HepG2 (cell line): ENCODE measurements around the gene MBNL3. TPM values are rescaled to one million over a fixed set of nuclear protein-coding genes. Genes with fewer than 3 reads are reported as not detected.
A peak's percentile ranks its signal among the peaks of the same experiment; 100 is the strongest.

Experiments
- ATAC-seq: fragments of 200-7000 bp; cut with Tn5 transposase; 3 replicates; pipeline ENCODE4 v1.9.1; 2020; ENCODE audit warnings: mild to moderate bottlenecking, moderate library complexity
- BruUV-seq: library from RNA; stranded (reverse); fragments of 400-500 nt; replicated peaks from 2 replicates; lab custom pipeline; 2021; lab: Mats Ljungman, UMichigan
- CTCF ChIA-PET: fragments of 300-600 bp; formaldehyde crosslinking; extraction: SDS; loops from one replicate; lab custom pipeline; 2021; ENCODE audit warnings: low total read pairs, inconsistent platforms, low intra/inter-chr PET ratio; lab: Yijun Ruan, JAX
- POLR2A ChIA-PET: fragments of 350-600 bp; sonication (Branson Sonifier 250); formaldehyde crosslinking; loops from one replicate; lab custom pipeline; 2020; ENCODE audit warnings: antibody characterized with exemption, inconsistent platforms; lab: Yijun Ruan, JAX
- DNase-seq: peaks from one replicate; pipeline ENCODE4 v3.0.0-alpha.2; 2015; ENCODE audit warnings: low spot score
- FAIRE-seq: peaks from 3 replicates; lab custom pipeline; 2011; peaks lifted over from hg19 to GRCh38; lab: Jason Lieb, UNC
- H2AFZ ChIP-seq: one replicate; pipeline ENCODE4 v1.6.1; 2011; ENCODE audit warnings: low read length, inconsistent platforms
- H3K27ac ChIP-seq: fragments of 300-600 bp; 3 replicates; pipeline ENCODE4 v1.8.0; 2011; ENCODE audit warnings: mixed run types, mild to moderate bottlenecking, mixed read lengths, low read length, inconsistent platforms; ENCODE audit not compliant: insufficient read depth; ENCODE audit errors: extremely low read length
- H3K27me3 ChIP-seq, 2 experiments: fragments of 200-600 bp in 1 of 2; 2 replicates in 1 of 2; 3 replicates in 1 of 2; pipeline versions ENCODE4 v1.6.0 to v1.8.0; 2011; ENCODE audit warnings: low read length in 2 of 2, mild to moderate bottlenecking in 2 of 2, moderate library complexity in 2 of 2, inconsistent platforms in 1 of 2; ENCODE audit not compliant: insufficient read depth in 2 of 2, control insufficient read depth in 1 of 2
- H3K36me3 ChIP-seq, 2 experiments: fragments of 200-600 bp in 1 of 2; replicated peaks in 1 of 2; 2 replicates in 1 of 2; 3 replicates in 1 of 2; pipeline versions ENCODE4 v1.5.1 to v1.8.0; 2011; ENCODE audit warnings: low read length in 2 of 2, inconsistent platforms in 1 of 2; ENCODE audit not compliant: insufficient read depth in 2 of 2, control insufficient read depth in 1 of 2
- H3K4me1 ChIP-seq: 2 replicates; pipeline ENCODE4 v1.5.1; 2012; ENCODE audit warnings: low read length, inconsistent platforms; ENCODE audit not compliant: insufficient read depth
- H3K4me2 ChIP-seq: 2 replicates; pipeline ENCODE4 v1.6.0; 2011; ENCODE audit warnings: low read depth, low read length, inconsistent platforms
- H3K4me3 ChIP-seq, 3 experiments: fragments of 200-600 bp in 1 of 3; sonication (generic), shearing (Covaris generic) in 1 of 3; replicated peaks in 1 of 3; 2 replicates each; pipeline ENCODE4 v1.5.1; 2011 to 2016; ENCODE audit warnings: low read length in 3 of 3, inconsistent platforms in 2 of 3, low read depth in 2 of 3, mild to moderate bottlenecking in 2 of 3, control low read depth in 1 of 3, mixed read lengths in 1 of 3; ENCODE audit not compliant: insufficient read depth in 1 of 3
- H3K79me2 ChIP-seq: one replicate; pipeline ENCODE4 v1.6.1; 2011; ENCODE audit warnings: low read length, inconsistent platforms; ENCODE audit not compliant: insufficient read depth
- H3K9ac ChIP-seq: 2 replicates; pipeline ENCODE4 v1.6.0; 2011; ENCODE audit warnings: mild to moderate bottlenecking, low read depth, low read length, inconsistent platforms; ENCODE audit not compliant: insufficient read depth
- H3K9me3 ChIP-seq: 2 replicates; pipeline ENCODE4 v1.5.1; 2012; ENCODE audit warnings: mild to moderate bottlenecking, low read length
- H4K20me1 ChIP-seq: 2 replicates; pipeline ENCODE4 v1.6.0; 2011; ENCODE audit warnings: inconsistent platforms, mild to moderate bottlenecking, low read length, moderate library complexity; ENCODE audit not compliant: insufficient read depth
- HDAC1 ChIP-seq: sonication (generic); formaldehyde crosslinking; IDR thresholded peaks from 2 replicates; pipeline ENCODE4 v1.5.1; 2020; ENCODE audit warnings: mild to moderate bottlenecking, missing genetic modification reagents
- HMGXB4 ChIP-seq, 2 experiments: sonication (generic) in 1 of 2; formaldehyde crosslinking in 1 of 2; IDR thresholded peaks; 2 replicates each; pipeline versions ENCODE4 v1.4.0 to v1.6.1; 2018 to 2020; ENCODE audit warnings: missing genetic modification reagents in 2 of 2, borderline replicate concordance in 1 of 2, low read depth in 1 of 2, mild to moderate bottlenecking in 1 of 2, missing biosample characterization in 1 of 2
- HNF1A ChIP-seq, 2 experiments: sonication (generic) in 1 of 2; formaldehyde crosslinking in 1 of 2; IDR thresholded peaks; 2 replicates each; pipeline versions ENCODE4 v1.4.0 to v1.6.1; 2016 to 2020; ENCODE audit warnings: borderline replicate concordance in 1 of 2, low read depth in 1 of 2, mild to moderate bottlenecking in 1 of 2, missing genetic modification reagents in 1 of 2
- SP1 ChIP-seq, 2 experiments: fragments of 450-650 bp in 1 of 2; sonication (generic) in 1 of 2; formaldehyde crosslinking in 1 of 2; IDR thresholded peaks; 2 replicates each; pipeline versions ENCODE4 v1.4.0 to v1.6.1; 2016 to 2020; ENCODE audit warnings: missing genetic modification reagents in 1 of 2
- ZKSCAN1 ChIP-seq: fragments of 150-350 bp; IDR thresholded peaks from 2 replicates; pipeline ENCODE4 v1.6.1; 2014; ENCODE audit warnings: low read length
- WGBS: methylation state at CpG from one replicate; pipeline ENCODE4 v1.1.6; 2017; ENCODE audit warnings: low lambda C conversion rate; 5-methylcytosine and 5-hydroxymethylcytosine counted together
- in situ Hi-C: cut with HindIII; loops from 2 replicates; pipeline ENCODE4 v1.10.0; 2017; ENCODE audit warnings: low pct_unique_long_range_greater_than_20kb; ENCODE audit not compliant: extremely low pct_ligation_motif_present
- intact Hi-C: fragments of 100-400 bp; cut with micrococcal nuclease; formaldehyde crosslinking; loops from one replicate; pipeline ENCODE4 v1.10.0; 2022; ENCODE audit not compliant: unreplicated experiment
- polyA plus RNA-seq, 8 experiments: library from polyadenylated mRNA; depleted of rRNA in 3 of 8; stranded (reverse) in 7 of 8; unstranded in 1 of 8; fragments of >200 nt; fragmentation: Illumina TruSeq in 4 of 8; extraction: Trizol in 4 of 8; gene quantifications; 2 replicates each; pipeline versions ENCODE4 v1.2.1 to v1.2.3, GENCODE V29; 2011 to 2016; ENCODE audit warnings: low read depth in 4 of 8, missing spikeins in 1 of 8, mixed read lengths in 1 of 8; ENCODE audit not compliant: insufficient read depth in 1 of 8
- total RNA-seq, 5 experiments: library from RNA; depleted of rRNA; stranded (reverse); fragments of >200 nt; fragmentation: Illumina TruSeq; extraction: Trizol; gene quantifications; 2 replicates each; pipeline ENCODE4 v1.2.3, GENCODE V29; 2016; ENCODE audit warnings: low read depth in 1 of 5

The MBNL3 gene
- total and polyA plus RNA-seq, 2 of the 13 experiments (the other 11 are each of a cell fraction or from before 2014, with no cell fraction given), result 155 to 257 TPM

- POLR2A ChIA-PET, result interaction anchor here (0.8 to 2.0 kb wide), 7 partner anchors 7 to 126 kb away, joined by 3 to 9 read pairs (median 5); no protein-coding TSS in a partner anchor
- TF ChIP-seq ZKSCAN1 (peak; percentile 89), HNF1A (IDR thresholded peaks at IDR 0.05; ENCODE audit: low read depth) (no peak), HNF1A (CRISPR knock-in tag; IDR thresholded peaks at IDR 0.05; ENCODE audit: borderline replicate concordance) (no peak), SP1 (IDR thresholded peaks at IDR 0.05) (no peak), SP1 (CRISPR knock-in tag; IDR thresholded peaks at IDR 0.05) (no peak), HDAC1 (CRISPR knock-in tag) (0 out of 2 replicates have a peak, but pooled peaks have one; percentile 5), HMGXB4 (CRISPR knock-in tag; IDR thresholded peaks at IDR 0.05; ENCODE audit: borderline replicate concordance in 1 of 2, low read depth in 1 of 2) (0 out of 4 replicates have a peak, but pooled peaks of 1 of the 2 experiments have one; percentile 0)
- WGBS, result 0% methylated on average over 8 of the region's 8 CpGs
- Histone ChIP-seq H2AFZ (no peak overlapping the region), H3K36me3 (no peaks in the 10 kb centered on the region), H3K9ac (peak overlapping the region; percentile 85), H3K4me1 (peaks cover 72% of the 10 kb centered on the region), H3K79me2 (peaks cover 61% of the 10 kb centered on the region), H3K4me2 (peak overlapping the region; percentile 80), H3K9me3 (no peaks in the 10 kb centered on the region), H3K27ac (peak overlapping the region; percentile 94), H4K20me1 (no peaks in the 10 kb centered on the region), H3K27me3 (no peaks in the 10 kb centered on the region), H3K4me3 (peak overlapping the region; percentile 64 to 73 (median 71))
- intact Hi-C loops, result loop anchor here (10.0 kb wide), 2 partner anchors 193 to 273 kb away; partner anchors contain the start of gene RAP2C
- DNase-seq (no peak), FAIRE-seq (no peak), ATAC-seq (no peak)
- CTCF ChIA-PET, result no interaction called here
- in situ Hi-C loops, result loop anchor here (10.0 kb wide), 1 partner anchor 73 kb away; no protein-coding TSS in a partner anchor
- no TSS peak for BruUV-seq
Observed at GRCh38 chrX:132488180-132488705, 595 bp downstream of the MBNL3 start.
